Glutamatergic neuron (in vitro differentiated cells): ENCODE results near the gene PGAP2. TPM values are rescaled to one million over a fixed set of nuclear protein-coding genes. Genes with fewer than 3 reads are reported as not detected.

Experiments
- DNase-seq: peaks from one replicate; pipeline ENCODE4 v3.0.0; 2022
- H3K27ac Mint-ChIP-seq: one replicate; pipeline ENCODE4 v1.8.0; 2020; ENCODE audit warnings: mild to moderate bottlenecking, mixed read lengths, inconsistent platforms; ENCODE audit not compliant: unreplicated experiment
- H3K27me3 Mint-ChIP-seq: one replicate; pipeline ENCODE4 v1.8.0; 2020; ENCODE audit warnings: mild to moderate bottlenecking, moderate library complexity, mixed read lengths, inconsistent platforms; ENCODE audit not compliant: unreplicated experiment
- H3K36me3 Mint-ChIP-seq: one replicate; pipeline ENCODE4 v1.8.0; 2020; ENCODE audit warnings: mild to moderate bottlenecking, mixed read lengths, inconsistent platforms; ENCODE audit not compliant: unreplicated experiment
- H3K4me1 Mint-ChIP-seq: one replicate; pipeline ENCODE4 v1.8.0; 2020; ENCODE audit warnings: mild to moderate bottlenecking, low read depth, mixed read lengths, inconsistent platforms; ENCODE audit not compliant: unreplicated experiment
- H3K4me3 Mint-ChIP-seq: one replicate; pipeline ENCODE4 v1.8.0; 2020; ENCODE audit warnings: mild to moderate bottlenecking, mixed read lengths, inconsistent platforms; ENCODE audit not compliant: unreplicated experiment
- H3K9me3 Mint-ChIP-seq: one replicate; pipeline ENCODE4 v1.8.0; 2020; ENCODE audit warnings: mild to moderate bottlenecking, moderate library complexity, mixed read lengths, inconsistent platforms; ENCODE audit not compliant: unreplicated experiment
- total RNA-seq: library from RNA; stranded (reverse); fragmentation: NEBNext Ultra II Directional; extraction: Animal tissue kit (Norgen Biotek cat#: 25700); gene quantifications from one replicate; pipeline ENCODE4 v1.2.1, GENCODE V29; 2021; ENCODE audit not compliant: unreplicated experiment
- TF ChIP-seq, protein P1 (sequence below): fragments of 200-600 bp; sonication (generic); IDR thresholded peaks from one replicate; pipeline ENCODE4 v1.5.0; 2021; ENCODE audit not compliant: partially characterized antibody, unreplicated experiment

The PGAP2 gene
- total RNA-seq, 1 donor from 2014 or later: 20.0 TPM

DNA sequence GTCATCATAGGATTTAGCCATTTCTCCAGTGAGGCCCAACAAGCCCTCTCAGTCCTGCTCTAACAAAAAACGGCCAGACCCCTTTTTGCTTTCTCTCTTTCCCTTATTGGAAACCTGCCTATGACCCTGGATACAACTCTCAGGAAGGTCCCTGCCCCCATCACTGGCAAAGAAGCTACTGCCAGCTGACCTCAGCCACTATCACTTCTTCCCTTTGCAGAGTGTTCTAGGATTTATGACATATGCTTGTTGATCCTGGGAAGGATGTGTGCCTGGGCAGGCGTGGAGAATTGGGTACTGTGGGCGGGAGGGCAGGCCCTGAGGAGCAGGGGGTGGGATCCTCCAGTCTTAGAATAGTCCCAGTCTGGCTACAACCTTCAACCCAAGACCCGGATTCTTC, 7.5 kb downstream of the PGAP2 start:
- Mint-ChIP-seq H3K36me3 (no peaks in the 10 kb centered on the region), H3K9me3 (no peaks in the 10 kb centered on the region), H3K27ac (no peak overlapping the region), H3K27me3 (peaks cover 6% of the 10 kb centered on the region), H3K4me3 (no peak overlapping the region), H3K4me1 (no peaks in the 10 kb centered on the region)
- no peak for DNase-seq
- TF ChIP-seq, protein P1, sequence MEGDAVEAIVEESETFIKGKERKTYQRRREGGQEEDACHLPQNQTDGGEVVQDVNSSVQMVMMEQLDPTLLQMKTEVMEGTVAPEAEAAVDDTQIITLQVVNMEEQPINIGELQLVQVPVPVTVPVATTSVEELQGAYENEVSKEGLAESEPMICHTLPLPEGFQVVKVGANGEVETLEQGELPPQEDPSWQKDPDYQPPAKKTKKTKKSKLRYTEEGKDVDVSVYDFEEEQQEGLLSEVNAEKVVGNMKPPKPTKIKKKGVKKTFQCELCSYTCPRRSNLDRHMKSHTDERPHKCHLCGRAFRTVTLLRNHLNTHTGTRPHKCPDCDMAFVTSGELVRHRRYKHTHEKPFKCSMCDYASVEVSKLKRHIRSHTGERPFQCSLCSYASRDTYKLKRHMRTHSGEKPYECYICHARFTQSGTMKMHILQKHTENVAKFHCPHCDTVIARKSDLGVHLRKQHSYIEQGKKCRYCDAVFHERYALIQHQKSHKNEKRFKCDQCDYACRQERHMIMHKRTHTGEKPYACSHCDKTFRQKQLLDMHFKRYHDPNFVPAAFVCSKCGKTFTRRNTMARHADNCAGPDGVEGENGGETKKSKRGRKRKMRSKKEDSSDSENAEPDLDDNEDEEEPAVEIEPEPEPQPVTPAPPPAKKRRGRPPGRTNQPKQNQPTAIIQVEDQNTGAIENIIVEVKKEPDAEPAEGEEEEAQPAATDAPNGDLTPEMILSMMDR: no peak

DNA sequence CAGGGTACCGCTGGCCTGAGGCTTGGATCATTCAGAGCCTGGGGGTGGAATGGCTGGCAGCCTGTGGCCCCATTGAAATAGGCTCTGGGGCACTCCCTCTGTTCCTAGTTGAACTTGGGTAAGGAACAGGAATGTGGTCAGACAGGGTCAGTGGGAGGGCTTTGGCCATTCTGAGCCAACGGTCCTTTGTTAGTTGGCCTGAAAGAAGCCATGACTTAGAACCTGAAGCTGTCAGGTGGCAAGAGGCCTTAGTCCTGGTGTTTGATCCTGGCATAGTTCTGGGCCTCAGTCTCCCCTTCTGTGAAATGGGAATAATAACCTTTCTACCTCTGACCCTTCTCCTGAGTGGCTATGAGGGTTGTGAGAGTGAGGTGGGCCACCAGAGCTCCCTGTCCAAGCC, 8.3 kb downstream of the PGAP2 start:
- H3K9me3 Mint-ChIP-seq: no peaks in the 10 kb centered on the region
- H3K27me3 Mint-ChIP-seq: peaks cover 6% of the 10 kb centered on the region
- TF ChIP-seq, protein P1: no peak
- no peak overlapping the region for H3K4me3 Mint-ChIP-seq
- no peak for DNase-seq
- H3K27ac Mint-ChIP-seq: no peak overlapping the region
- no peaks in the 10 kb centered on the region for H3K36me3 Mint-ChIP-seq
- no peaks in the 10 kb centered on the region for H3K4me1 Mint-ChIP-seq

DNA sequence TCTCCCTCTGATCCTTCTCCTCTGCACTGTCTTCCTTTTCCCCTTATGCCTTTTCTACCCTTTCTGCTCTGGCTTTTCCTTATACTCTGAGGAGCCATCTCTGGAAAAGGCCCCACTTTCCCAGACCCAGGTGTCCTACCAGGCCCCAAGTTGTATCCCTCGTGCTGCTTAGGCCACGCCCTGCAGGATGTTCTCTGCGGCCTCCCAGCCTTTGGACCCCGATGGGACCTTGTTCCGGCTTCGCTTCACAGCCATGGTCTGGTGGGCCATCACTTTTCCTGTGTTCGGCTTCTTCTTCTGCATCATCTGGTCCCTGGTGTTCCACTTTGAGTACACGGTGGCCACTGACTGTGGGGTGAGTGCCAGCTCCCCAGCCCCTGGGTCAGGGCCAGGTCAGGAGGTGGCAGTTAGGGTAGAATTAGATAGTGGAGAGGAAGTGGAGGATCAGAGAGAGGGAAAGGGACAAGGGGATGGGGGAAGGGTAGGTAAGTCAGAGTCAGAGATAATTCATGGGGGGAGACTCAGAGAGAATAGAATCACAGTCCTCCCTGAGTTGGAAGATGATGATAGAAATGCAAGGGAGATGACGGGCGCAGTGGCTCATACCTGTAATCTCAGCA, 8.9 kb downstream of the PGAP2 start:
- TF ChIP-seq, protein P1: no peak
- no peak overlapping the region for H3K27ac Mint-ChIP-seq
- DNase-seq: no peak
- no peak overlapping the region for H3K4me3 Mint-ChIP-seq
- no peaks in the 10 kb centered on the region for H3K36me3 Mint-ChIP-seq
- H3K9me3 Mint-ChIP-seq: no peaks in the 10 kb centered on the region
- H3K4me1 Mint-ChIP-seq: no peaks in the 10 kb centered on the region
- peaks cover 6% of the 10 kb centered on the region for H3K27me3 Mint-ChIP-seq

DNA sequence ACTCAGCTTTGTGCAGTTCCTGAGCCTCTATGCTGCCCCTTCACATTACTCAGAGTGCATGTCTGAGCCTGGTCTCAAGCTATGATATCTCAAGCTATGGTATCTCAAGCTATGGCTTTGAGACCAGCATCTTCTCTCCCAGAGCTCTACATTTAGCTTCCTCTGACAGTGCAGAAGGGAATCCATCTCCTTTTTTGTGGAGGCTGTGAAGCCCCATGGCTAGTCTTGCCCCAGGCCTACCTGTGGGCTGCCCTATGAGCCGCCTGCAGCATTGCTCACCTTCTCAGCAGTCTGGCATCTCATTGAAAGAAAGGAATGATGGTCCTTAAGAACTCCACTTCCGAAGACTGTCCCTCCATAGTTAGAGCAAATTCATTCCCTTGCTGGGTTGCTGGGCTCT, 12.6 kb downstream of the PGAP2 start:
- TF ChIP-seq, protein P1: no peak
- Mint-ChIP-seq H3K27me3 (peaks cover 12% of the 10 kb centered on the region), H3K9me3 (no peaks in the 10 kb centered on the region), H3K4me1 (no peaks in the 10 kb centered on the region), H3K36me3 (no peaks in the 10 kb centered on the region), H3K4me3 (no peak overlapping the region), H3K27ac (no peak overlapping the region)
- no peak for DNase-seq

DNA sequence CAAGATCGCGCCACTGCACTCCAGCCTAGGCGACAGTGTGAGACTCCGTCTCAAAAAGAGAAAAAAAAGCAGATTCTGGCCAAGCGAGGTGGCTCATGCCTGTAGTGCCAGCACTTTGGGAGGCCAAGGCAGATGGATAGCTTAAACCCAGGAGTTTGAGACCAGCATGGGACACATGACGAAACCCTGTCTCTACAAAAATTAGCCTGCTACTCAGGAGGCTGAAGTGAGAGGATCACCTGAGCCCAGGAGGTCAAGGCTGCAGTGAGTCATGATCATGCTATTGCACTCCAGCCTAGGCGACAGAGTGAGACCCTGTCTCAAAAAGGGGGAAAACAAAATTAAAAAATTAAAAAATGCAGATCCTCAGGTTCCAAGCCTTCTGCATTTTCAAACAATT, 14.0 kb downstream of the PGAP2 start:
- Mint-ChIP-seq H3K36me3 (no peaks in the 10 kb centered on the region), H3K27ac (no peak overlapping the region), H3K27me3 (peaks cover 12% of the 10 kb centered on the region), H3K9me3 (no peaks in the 10 kb centered on the region), H3K4me3 (no peak overlapping the region), H3K4me1 (no peaks in the 10 kb centered on the region)
- TF ChIP-seq, protein P1: no peak
- DNase-seq: no peak
